Activated naive CD4-positive, alpha-beta T cell treated with anti-CD3 and anti-CD28 coated beads, Interleukin-2, amount 50 U/mL, for 24 hours (primary cell): ENCODE results near the gene GTF2IRD2.
"Not testable (repeated sequence)": the region's sequence is repeated elsewhere in the genome, so short reads cannot be mapped to it uniquely, and the experiment has no call there.

Experiments used
- H3K27ac Mint-ChIP-seq: one replicate; pipeline ENCODE4 v1.8.0; 2021; ENCODE audit warnings: mild to moderate bottlenecking, mixed read lengths
- H3K27me3 Mint-ChIP-seq: one replicate; pipeline ENCODE4 v1.8.0; 2021; ENCODE audit warnings: mixed read lengths
- H3K36me3 Mint-ChIP-seq: one replicate; pipeline ENCODE4 v1.8.0; 2021; ENCODE audit warnings: mixed read lengths
- H3K4me1 Mint-ChIP-seq: one replicate; pipeline ENCODE4 v1.8.0; 2021; ENCODE audit warnings: mixed read lengths
- H3K4me3 Mint-ChIP-seq: one replicate; pipeline ENCODE4 v1.8.0; 2021; ENCODE audit warnings: mild to moderate bottlenecking, mixed read lengths
- H3K9me3 Mint-ChIP-seq: one replicate; pipeline ENCODE4 v1.8.0; 2021; ENCODE audit warnings: mixed read lengths

Gene GTF2IRD2

DNA sequence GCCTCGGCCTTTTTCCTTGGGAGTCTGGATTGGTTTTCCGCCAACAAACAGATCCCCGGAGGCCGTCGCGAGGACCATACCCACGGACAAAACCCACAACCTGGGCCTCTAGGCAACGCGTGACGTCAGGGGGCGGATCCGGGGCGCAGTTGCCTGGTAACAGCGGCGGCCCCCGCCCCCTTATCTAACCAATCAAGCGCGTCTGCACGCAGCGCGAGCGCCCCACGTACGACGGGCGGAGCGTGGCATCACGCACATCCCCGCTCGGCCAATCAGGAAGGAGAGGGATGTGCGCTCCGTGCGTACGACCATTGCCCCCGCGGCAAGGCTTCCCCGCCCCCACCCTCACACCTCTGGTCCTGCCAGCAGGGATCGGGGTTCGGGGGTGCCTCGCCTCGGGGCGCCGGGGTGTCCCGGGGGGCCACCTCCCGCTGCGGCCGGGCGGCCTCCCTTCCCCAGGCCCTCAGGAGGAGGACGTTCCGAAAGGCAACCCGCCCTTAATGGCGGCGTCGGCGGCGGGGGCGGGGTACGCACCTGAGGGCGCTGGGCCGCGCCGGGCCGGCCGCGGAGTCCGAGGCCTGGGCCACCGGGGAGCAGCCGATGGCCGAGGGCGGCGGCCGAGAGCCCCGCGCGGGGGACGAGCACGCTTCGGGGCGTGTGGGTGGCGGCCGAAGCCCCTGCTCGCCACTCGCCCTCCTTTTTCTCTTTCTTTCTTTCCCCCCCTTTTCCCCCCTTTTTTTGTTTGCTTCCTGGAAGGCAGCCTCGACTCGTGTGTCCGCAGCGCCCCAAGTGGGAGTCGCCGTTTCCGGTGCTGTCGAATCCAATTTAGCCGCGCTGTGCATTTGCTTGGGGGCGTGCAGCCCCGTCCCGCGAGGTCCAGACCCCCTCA lies at the start of gene GTF2IRD2:
Gene GTF2IRD2, minus strand, starts transcription at position 773 of the 889 bp plus-strand sequence. CDS start 15,227 bp downstream, outside the sequence.
- not testable (repeated sequence) for H3K4me1 Mint-ChIP-seq, H3K27ac Mint-ChIP-seq, H3K36me3 Mint-ChIP-seq, H3K9me3 Mint-ChIP-seq, H3K27me3 Mint-ChIP-seq
- H3K4me3 Mint-ChIP-seq: peak within 1 kb of the TSS; percentile 71

DNA sequence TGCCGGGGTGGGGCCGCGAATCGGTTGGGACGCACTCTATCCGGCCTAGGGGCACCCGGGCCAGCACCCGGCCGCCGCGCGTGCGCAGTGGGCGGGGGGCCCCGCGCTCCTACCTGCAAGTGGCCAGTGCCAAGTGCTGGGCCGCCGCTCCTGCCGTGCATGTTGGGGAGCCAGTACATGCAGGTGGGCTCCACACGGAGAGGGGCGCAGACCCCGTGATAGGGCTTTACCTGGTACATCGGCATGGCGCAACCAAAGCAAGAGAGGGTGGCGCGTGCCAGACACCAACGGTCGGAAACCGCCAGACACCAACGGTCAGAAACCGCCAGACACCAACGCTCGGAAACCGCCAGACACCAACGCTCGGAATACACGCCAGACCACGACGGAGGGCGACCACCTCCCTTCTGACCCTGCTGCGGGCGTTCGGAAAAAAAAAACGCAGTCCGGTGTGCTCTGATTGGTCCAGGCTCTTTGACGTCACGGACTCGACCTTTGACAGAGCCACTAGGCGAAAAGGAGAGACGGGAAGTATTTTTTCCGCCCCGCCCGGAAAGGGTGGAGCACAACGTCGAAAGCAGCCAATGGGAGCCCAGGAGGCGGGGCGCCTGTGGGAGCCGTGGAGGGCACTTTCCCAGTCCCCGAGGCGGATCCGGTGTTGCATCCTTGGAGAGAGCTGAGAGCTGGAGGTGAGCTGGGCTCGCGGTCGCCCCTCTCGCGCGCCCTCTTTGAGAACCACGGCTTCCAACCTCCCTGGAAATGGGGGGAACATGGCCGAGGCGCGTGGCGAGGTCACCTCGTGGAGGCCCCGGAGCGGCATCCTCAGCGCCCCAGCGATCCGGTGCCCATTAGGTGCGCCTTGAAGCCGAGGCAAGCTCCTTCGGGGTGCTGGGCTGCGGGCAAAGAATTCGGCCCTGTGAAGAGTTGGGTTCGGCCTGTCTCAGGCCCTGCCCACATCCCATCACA lies 39.0 kb upstream of the GTF2IRD2 start:
- Mint-ChIP-seq H3K4me3 (peak overlapping the region; percentile 84), H3K27ac (peak overlapping the region; percentile 68)
- not testable (repeated sequence) for H3K27me3 Mint-ChIP-seq, H3K9me3 Mint-ChIP-seq, H3K36me3 Mint-ChIP-seq, H3K4me1 Mint-ChIP-seq

DNA sequence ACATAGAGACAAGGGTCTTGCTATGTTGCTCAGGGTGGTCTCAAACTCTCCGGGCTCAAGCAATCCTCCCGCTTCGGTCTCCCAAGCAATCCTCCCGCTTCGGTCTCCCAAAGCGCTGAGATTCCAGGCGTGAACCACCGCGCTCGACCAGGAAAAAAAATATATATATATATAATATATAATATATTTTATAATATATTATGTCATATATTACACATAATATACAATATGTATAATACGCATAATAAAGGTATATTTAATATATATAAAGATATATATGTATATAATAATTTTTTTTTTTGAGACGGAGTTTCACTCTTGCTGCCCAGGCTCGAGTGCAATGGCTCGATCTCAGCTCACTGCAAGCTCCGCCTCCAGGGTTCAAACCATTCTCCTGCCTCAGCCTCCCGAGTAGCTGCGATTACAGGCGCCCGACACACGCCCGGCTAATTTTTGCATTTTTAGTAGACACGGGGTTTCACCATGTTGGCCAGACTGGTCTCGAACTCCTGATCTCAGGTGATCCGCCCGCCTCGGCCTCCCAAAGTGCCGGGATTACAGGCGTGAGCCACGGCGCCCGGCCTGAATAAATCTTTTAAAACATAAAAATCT lies 38.2 kb upstream of the GTF2IRD2 start:
- H3K9me3 Mint-ChIP-seq, H3K27ac Mint-ChIP-seq, H3K4me1 Mint-ChIP-seq, H3K4me3 Mint-ChIP-seq, H3K27me3 Mint-ChIP-seq, H3K36me3 Mint-ChIP-seq: not testable (repeated sequence)

GRCh38 chr7:74885295-74885694 lies 33.9 kb upstream of the GTF2IRD2 start:
- not testable (repeated sequence) for H3K9me3 Mint-ChIP-seq, H3K4me1 Mint-ChIP-seq, H3K27me3 Mint-ChIP-seq, H3K36me3 Mint-ChIP-seq, H3K27ac Mint-ChIP-seq, H3K4me3 Mint-ChIP-seq

DNA sequence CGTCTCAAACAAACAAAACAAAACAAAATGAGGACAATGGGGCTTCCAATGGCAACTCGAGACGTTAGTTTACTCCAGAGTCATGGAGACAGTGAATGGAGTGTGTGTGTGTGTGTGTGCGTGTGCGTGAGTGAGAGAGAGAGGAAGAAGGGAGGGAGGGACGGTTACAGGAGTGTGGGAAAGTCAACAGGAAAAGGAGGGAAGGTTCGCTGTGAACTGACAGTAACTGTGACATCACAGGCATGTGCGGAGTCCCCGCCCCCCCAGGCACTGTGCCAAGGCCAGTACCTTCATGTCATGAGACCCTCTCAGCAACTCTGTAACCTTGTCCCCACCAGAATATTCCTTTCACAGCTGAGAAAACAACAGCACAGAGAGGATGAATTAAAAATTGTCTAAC lies 30.7 kb upstream of the GTF2IRD2 start:
- not testable (repeated sequence) for H3K4me1 Mint-ChIP-seq, H3K27me3 Mint-ChIP-seq, H3K4me3 Mint-ChIP-seq, H3K9me3 Mint-ChIP-seq, H3K36me3 Mint-ChIP-seq, H3K27ac Mint-ChIP-seq

GRCh38 chr7:74874748-74875512 lies 23.5 kb upstream of the GTF2IRD2 start:
- not testable (repeated sequence) for H3K4me1 Mint-ChIP-seq, H3K27ac Mint-ChIP-seq

GRCh38 chr7:74874104-74874747 lies 22.8 kb upstream of the GTF2IRD2 start:
- H3K27ac Mint-ChIP-seq, H3K4me1 Mint-ChIP-seq, H3K27me3 Mint-ChIP-seq, H3K9me3 Mint-ChIP-seq, H3K36me3 Mint-ChIP-seq, H3K4me3 Mint-ChIP-seq: not testable (repeated sequence)

More at GRCh38 chr7:74874748-74875512, 23.5 kb upstream of the GTF2IRD2 start:
- not testable (repeated sequence) for H3K9me3 Mint-ChIP-seq, H3K36me3 Mint-ChIP-seq, H3K27me3 Mint-ChIP-seq, H3K4me3 Mint-ChIP-seq

DNA sequence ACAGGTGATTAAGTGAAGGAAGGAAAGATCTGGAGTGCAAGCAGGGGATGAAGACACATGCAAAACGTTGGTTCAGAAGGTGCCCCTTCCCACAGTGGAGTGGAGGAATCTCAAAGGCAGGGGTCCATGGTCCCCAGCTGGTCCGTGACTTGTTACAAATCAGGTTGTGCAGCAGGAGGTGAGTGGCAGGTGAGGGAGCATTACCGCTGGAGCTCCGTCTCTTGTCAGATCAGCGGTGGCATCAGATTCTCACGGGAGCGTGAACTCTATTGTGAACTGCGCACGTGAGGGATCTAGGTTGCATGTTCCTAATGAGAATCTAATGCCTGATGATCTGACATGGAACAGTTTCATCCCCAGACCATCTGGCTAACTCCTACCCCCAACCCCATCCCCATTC lies 21.1 kb upstream of the GTF2IRD2 start:
- H3K4me1 Mint-ChIP-seq, H3K36me3 Mint-ChIP-seq, H3K27ac Mint-ChIP-seq, H3K4me3 Mint-ChIP-seq, H3K27me3 Mint-ChIP-seq, H3K9me3 Mint-ChIP-seq: not testable (repeated sequence)

GRCh38 chr7:74865777-74866176 lies 14.4 kb upstream of the GTF2IRD2 start:
- H3K9me3 Mint-ChIP-seq, H3K36me3 Mint-ChIP-seq, H3K27me3 Mint-ChIP-seq, H3K4me3 Mint-ChIP-seq, H3K4me1 Mint-ChIP-seq, H3K27ac Mint-ChIP-seq: not testable (repeated sequence)

- not testable (repeated sequence) for H3K27me3 Mint-ChIP-seq, H3K4me1 Mint-ChIP-seq, H3K36me3 Mint-ChIP-seq, H3K4me3 Mint-ChIP-seq, H3K9me3 Mint-ChIP-seq, H3K27ac Mint-ChIP-seq
Measured at GRCh38 chr7:74849853-74850252, 1.6 kb downstream of the GTF2IRD2 start.

DNA sequence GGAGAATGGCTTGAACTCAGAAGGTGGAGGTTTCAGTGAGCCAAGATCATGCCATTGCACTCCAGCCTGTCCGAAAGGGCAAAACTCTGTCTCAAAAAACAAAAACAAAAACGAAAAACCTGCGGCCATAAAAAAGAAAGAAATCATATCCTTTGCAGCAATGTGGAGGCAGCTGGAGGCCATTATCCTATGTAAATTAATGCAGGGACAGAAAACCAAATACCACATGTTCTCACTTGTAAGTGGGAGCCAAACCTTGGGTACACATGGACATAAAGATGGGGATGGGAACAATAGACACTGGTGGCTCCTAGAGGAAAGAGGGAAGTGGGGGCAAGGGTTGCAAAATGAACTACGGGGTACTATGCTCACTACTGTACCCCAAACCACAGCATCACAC lies 21.0 kb downstream of the GTF2IRD2 start:
- not testable (repeated sequence) for H3K27me3 Mint-ChIP-seq, H3K9me3 Mint-ChIP-seq, H3K4me3 Mint-ChIP-seq, H3K27ac Mint-ChIP-seq, H3K4me1 Mint-ChIP-seq, H3K36me3 Mint-ChIP-seq

DNA sequence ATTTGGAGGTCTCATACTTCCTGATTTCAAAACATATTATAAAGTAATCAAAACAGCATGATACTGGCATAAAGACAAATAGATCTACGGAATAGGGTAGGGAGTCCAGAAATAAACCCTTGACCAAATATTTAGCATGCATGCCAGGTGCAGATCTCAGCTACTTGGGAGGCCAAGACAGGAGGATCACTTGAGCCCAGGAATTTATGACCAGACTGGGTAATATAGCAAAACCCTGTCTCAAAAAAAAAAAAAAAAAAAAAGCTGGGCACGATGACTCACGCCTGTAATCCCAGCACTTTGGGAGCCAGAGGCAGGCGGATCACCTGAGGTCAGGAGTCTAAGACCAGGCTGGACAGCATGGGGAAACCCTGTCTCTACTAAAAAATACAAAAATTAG lies 21.4 kb downstream of the GTF2IRD2 start:
- not testable (repeated sequence) for H3K4me3 Mint-ChIP-seq, H3K4me1 Mint-ChIP-seq, H3K27ac Mint-ChIP-seq, H3K27me3 Mint-ChIP-seq, H3K9me3 Mint-ChIP-seq, H3K36me3 Mint-ChIP-seq

GRCh38 chr7:74821259-74821658 lies 30.1 kb downstream of the GTF2IRD2 start:
- not testable (repeated sequence) for H3K27me3 Mint-ChIP-seq, H3K4me1 Mint-ChIP-seq, H3K9me3 Mint-ChIP-seq, H3K4me3 Mint-ChIP-seq, H3K36me3 Mint-ChIP-seq, H3K27ac Mint-ChIP-seq

DNA sequence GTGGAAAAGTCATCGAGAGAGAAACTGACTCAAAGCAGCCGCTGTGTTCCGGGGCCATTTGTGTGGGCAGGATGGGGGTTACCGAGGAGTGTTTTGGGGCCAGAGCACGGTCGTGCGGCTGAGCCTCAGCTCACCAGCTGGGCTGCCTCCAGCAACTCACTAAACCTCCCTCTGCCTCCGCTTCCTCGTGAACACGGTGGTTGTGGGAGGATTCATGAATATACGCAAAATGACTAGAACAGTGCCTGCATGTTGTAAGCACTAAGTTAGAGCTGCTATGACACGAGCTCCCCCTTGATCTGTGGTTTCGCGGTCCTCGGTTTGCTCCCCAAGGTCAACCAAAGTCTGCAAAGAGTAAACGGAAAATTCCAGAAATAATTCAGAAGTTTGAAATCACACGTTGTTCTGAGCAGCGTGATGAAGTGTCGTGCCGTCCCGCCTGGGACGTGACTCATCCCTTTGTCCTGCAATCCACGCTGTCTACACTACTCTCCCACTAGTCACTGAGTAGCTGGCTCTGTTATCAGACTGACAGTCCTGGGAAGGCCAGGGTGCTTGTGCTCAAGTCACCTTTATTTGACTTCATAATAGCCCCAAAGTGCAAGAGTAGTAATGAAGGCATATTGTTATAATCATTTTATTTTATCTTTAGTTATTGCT lies 31.1 kb downstream of the GTF2IRD2 start:
- not testable (repeated sequence) for H3K9me3 Mint-ChIP-seq, H3K27ac Mint-ChIP-seq, H3K4me1 Mint-ChIP-seq, H3K36me3 Mint-ChIP-seq, H3K4me3 Mint-ChIP-seq, H3K27me3 Mint-ChIP-seq

GRCh38 chr7:74815882-74816281 lies 35.5 kb downstream of the GTF2IRD2 start:
- H3K9me3 Mint-ChIP-seq, H3K27me3 Mint-ChIP-seq, H3K27ac Mint-ChIP-seq, H3K4me1 Mint-ChIP-seq, H3K4me3 Mint-ChIP-seq, H3K36me3 Mint-ChIP-seq: not testable (repeated sequence)
